Right hindlimb (tissue), 1 donor: ENCODE data around the gene TRMT1.

ENCODE experiments used
- DNase-seq: peaks from one replicate; pipeline ENCODE4 v3.0.0-alpha.2; 2018

The TRMT1 gene

DNA sequence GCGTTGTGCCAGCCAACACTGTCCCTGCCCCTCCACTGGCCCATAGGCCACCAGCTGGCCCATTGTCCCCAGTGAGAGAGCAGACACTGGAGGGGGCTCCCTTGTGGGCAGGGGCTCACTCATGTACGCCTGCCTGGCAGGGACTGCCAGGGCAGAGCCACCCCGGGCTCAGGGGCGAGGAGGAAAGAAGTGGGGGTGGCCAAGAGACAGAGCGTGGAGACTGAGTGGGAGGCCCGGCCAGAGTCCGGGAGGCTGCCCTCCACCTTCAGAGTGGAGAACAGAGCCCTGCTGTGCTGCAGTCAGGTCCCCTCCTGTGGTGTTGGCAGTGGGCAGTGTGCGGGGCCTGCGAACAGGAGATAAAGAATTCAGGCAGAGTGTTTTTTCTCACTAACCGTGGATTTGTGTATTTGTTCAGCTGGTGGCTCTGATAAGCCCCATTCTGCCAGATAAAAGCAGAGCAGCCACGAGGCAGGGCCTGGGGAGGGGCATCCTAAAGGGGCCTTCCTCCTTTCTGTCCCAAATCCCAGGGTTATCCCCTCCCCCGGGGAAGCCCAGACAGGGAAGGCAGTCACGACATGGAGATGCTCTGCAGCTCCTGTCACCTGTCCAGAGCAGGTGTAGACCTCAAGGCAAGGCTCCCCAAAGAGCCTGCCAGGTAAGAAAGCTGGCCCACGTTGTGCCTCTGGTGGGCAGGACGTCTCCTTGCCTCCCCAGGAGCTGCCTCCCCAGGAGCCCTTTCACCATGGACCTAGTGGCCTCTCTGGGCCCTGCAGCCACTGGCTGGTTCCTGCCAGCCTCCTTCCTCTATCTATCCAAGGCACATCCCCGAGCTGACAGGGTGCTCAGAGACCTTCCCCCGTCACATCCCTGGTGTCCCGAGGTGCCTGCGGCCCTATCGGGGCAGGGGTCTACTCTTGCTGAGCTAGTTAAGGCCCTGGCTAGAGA, 46.9 kb downstream of the TRMT1 start:
- DNase-seq: no peak

DNA sequence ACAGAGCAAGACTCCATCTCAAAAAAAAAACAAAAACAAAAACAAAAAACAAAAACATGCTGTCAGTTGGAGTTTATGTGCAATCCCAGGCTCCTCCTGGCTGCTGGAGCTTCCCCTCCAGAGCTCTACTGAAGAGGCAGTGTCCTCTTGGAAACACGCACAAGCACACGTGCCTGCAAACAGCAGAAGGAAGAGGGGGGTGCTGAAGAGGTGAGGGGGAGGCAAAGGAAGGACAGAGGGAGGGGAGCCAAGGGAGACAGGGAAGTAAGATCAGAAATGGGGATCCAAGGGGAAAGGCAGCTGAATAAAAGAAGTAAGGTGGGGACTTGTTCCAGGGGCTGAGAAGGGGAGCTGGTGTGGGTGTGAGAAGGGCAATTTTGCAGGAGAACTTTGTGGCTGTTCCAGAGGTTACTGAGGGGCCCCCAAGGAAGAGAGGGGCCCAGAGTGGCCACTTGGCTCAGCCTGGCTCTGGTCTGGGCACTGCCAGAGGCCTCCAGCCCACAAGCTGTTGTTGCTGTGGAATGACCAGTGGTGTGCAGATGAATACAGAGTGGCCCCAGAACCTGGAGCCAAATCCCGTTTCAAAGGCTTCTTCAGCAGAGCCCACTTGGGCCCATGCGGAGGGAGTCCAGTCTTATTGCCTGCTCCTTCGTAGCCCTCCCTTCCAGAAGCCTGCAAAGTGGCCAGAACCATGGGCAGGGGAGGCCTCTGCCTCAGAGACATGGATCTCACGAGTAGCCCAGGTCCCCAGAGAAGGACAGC, 48.3 kb downstream of the TRMT1 start:
- DNase-seq: no peak

DNA sequence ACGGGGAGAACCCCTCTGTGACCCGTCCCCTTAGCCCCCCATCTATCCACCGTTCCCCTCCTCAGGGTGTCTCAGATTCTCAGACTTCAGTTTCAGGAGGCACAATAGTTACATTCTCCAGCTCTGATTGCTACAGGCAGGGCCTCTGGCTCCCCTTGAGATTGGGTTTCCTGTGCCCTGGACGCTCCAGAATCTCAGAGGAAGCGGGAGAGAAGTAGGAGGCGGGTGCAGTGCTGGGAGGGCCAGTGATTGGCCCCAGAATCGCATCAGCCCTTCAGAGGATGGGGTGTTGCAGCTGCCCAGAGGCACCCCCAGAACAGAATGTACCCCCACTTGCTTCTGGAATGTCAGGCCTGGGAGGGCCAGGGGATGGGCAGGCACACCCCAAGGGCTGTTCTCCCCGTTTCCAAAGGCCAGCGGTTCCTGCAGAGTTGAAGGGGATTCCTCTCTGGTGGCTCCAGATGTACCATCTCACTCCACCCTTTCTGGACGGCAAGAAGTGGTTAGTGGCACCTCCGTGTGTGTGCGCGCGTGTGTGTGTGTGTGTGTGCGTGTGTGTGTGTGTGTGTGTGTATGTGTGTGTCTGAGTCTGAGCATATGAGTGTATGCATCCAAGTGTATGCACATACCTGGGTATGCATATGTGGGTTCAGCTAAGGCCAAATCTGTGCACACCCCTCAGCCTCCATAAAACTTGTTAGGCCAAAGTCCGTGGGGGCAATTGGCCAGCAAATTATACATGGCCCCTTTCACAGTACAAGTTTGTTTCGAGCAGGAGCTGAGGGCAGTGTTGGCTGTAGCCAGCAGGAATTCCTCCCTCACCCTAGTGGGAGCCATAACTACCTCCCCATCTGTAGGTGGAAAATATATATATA, 49.4 kb downstream of the TRMT1 start:
- no peak for DNase-seq

DNA sequence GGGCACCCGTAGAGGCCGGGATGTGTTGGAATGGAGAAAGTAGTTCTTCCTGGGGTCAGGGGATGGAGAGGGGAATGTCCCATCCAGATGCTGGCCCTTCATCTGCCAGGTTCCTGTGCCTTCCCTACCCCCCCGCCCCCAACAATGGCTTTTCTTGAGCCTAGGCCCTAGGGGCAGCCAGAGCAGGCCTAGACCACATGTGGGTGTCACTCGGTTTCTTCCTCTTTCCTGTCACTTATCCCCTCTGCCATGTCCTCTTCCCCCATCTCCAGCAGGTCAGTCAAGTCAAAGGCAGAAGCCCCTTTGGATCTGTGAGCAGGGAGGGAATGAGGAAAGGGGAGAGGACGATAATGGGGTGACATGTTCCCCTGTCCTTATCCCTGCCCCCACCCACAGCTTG, 50.3 kb downstream of the TRMT1 start:
- DNase-seq: no peak

DNA sequence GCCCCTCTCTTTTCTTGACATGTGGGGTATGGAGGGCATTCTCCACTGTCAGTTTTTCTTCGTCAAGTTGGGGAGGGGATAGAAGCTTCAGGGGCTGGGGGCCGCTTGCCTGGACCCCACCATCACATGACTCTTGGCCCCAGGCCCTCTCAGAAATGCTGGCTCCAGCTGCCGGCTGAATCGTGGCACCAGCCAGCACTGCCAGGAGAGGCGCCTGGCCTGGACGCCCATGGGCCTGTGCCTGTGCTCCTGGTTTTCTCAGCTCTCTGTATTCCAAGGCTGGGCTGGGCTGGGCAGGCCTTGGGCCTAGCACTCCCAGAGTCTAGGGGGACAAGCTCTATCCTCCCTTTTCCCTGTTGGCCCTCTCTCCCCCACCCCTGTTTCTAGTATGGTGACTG, 52.4 kb downstream of the TRMT1 start:
- no peak for DNase-seq

DNA sequence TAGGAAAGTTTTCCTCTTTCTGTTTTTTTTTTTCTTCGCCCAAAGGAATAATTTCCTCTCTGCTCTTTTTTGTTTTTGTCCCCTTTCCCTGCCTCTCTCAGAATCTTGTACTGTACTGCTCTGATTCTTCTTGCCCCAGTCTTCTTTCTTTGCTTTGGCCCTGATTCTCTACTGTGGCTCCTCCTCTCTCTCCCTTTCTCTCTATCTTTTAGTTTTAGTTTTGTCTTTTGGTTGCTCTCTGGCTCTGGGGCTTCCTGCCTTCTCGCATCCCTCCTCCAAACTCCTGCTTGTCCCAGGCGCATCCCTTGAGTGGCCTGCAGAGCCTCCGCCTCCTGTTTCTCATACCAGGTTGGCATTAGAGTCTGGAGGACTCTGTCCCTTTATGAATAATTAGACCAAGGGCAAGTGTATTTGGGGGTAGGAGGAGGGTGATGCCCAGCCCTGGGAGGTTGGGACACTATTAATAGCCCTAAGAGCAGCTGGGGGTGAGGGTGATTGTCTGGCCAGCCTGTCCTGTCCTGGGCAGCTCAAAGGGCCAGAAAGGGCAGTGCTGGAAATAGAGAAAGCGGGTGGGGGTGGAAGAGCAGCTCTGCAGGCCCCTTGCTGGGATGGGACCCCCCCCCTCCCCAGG, 53.0 kb downstream of the TRMT1 start:
- no peak for DNase-seq

DNA sequence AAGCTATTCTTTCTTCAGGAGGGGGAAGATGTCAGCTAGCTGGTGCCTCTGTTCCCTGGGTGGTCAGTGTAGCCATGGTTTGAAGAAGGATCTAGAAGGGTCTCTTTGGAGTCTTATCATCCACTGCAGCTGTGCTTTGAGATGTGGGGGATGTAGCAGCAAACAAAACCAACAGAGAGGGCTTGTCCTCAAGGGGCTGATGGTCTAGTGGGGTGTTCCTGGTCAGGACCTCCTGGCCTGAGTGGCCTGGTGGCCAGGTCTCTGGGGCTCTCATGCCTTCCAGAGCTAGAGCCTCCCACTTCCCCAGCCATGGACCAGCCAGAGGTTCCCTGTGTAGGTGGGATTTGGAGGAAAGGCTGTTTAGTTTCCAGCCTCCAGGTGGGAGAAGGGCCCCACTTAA, 54.2 kb downstream of the TRMT1 start:
- no peak for DNase-seq

DNA sequence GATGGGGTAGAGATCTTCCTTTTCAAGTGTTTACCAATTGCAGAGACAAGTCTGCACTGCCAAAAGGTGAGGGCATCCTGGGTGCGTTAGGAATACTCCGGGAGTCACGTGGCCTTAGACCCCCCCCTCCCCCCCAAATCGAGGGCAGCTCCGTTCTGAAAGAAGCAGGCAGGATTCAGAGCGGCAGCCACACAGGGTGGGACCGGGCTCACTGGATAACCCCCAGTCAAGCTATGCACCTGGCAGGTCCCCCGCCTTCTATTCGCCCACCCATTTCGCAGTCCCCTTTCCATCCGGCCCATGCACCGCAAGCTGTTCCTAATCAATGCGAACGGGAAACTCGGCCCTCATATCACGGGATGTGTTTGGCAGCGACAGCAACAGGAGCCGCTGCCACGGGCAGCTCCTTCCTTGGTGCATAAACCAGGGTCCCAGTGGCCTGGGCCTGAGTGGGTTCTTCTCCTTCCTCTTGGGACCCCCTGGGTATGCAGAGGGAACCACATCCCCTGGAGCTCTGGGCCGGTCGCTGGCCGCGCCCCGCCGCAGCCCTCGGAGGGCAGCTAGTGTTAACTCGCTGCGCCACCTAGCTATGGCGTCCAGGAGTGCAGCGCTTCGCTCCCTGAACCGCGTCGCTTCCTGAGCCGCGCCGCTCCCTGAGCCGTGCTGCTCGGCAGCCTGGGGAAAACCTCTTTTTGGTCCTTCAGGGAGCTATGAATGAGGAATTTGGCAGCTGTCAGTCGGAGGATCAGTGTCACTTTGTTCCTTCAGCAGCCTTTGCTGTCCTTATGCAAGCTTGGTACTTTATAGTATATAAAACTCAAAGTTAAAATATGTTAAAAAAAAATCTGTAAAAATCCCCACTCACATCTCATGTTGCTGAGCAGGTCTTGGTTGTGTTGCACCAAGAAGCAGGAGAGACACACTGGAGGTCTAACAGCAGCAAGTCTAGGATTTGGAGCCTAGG, 55.3 kb downstream of the TRMT1 start:
- DNase-seq: peak; percentile 88

DNA sequence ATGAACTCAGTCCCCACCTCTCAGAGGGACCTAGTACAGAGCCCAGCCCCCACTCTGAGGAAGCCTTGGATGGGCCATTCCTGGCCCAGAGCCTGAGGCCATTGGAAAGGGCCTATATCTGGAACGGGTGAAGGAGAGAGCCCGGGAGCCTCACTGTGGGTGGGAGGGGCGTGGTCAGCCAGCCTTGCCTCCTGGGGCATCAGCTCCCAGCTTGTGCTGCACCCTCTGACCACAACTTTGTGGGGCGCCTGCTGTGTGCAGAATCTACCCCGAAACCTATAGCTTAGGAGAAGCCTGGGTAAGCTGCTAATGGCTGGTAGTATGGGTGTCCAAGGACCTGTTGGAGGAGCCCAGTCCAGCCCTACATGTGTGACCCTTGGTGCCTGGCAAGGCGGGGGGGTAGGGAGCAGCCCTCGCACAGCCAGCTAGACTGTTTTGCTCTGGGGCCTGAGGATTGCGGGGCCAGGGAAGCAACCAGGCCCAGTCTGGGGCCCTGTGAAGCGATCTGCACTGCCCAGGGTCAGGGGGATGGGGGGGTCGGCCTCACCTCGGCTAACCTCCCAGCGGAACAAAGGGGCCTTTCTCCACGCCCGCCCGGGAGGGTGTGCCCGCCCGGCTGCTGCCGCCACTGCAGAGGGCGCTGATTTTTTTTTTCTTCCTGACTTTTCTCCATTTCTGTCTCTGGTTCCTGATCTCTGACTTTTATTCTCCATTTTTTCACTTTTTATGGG, 56.1 kb downstream of the TRMT1 start:
- peak; percentile 61 for DNase-seq

DNA sequence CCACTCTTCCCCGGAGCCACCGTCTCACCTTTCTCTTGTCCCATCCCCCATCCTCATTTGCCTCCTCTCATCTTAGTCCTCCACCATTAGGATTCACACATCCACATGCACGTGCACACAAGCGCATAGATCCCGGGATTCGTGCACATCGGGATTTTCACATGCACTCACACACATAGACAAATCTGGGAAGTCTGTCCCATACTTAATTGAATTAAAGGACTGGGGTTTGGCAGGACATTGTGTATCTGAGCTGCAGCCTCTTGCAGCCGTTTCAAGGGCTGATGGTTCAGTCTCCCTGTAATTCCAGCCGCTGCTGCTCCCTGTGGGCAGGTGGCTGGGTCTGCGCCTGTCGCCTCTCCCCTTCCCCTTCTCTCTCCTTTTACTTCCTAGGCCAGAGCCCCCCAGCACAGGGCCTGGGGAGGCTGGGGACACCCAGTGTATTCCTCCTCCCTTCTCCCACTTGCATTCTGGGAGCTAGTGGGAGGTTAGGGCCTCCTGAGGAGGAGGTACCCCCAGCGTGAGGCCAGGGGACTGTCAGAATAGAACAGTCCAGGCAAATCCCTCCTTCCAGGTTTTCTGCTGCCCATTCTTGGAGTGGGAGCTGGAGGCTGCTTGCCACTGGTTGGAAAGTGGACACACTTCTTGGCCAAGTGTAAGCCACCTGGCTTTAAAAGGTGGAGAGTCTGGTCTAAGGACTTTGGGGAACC, 57.4 kb downstream of the TRMT1 start:
- peak; percentile 76 for DNase-seq

DNA sequence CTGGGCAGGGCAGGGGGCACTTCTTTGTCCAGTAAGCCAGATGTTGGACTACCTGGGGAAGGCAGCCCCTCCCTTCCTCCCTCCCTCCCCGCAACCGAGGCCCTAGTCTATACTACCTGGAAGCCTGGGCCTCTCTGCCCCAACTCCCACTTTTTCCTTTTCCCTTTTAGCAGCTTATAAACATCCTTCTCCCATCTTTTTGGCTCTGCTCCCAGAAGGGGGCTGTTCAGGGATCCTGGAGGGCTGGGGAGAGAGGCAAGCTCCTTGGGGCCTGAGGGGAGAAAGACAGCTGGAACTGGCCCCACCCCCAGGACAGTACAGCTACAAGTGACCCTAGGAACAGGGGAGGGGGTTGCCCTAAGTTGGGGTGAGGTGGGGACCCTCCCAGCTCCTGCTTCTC, 58.8 kb downstream of the TRMT1 start:
- DNase-seq: peak; percentile 67

DNA sequence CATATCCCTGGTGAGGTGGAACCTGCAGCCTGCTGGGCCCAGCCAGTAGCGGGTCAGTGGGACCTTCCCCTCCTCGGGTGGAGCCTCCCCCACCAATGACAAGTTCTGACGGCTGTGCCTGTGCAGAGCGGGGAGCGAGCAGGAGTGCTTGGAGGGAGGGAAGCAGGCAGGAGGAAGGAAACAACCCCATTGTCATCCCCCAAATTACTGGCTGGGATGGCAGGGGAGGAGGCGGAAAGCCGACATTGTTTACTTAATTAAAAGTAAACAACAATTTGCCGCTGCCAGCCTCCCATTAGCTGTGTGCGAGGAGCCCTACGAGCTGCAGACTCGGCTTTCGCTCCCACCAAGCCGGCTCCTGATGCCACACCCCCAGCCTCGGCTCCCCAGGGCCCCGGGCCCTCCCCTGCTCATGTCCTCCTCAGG, 59.4 kb downstream of the TRMT1 start:
- DNase-seq: no peak

DNA sequence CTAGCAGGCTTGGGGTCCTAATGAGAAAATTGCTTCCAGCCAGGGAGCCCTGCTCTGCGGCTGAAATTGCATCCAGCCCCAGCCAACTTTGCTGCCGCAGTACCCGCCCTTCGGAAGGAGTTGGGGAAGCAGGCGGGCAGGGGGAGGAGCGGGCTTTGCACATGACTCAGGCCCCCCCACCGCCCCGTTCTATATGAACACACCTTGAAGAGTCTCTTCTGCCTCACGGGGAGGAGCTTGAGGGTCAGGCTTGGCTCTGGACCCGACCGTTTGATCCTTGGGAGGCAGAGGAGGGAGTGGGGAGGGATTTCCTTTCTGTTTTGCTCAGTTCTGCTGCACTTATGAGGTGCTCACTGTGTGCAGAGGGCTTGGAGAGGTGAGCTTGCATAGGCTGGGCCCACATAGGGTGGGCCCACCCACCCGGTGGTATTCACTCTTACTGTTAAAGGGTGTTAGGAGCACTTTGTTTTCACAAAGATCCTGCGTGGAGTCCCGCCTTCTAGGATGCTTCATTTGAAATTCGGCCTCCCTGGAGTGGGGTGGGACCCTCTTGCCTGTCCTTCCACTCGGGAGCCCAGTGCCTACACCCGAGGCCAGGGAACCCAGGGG, 60.4 kb downstream of the TRMT1 start:
- peak; percentile 90 for DNase-seq

DNA sequence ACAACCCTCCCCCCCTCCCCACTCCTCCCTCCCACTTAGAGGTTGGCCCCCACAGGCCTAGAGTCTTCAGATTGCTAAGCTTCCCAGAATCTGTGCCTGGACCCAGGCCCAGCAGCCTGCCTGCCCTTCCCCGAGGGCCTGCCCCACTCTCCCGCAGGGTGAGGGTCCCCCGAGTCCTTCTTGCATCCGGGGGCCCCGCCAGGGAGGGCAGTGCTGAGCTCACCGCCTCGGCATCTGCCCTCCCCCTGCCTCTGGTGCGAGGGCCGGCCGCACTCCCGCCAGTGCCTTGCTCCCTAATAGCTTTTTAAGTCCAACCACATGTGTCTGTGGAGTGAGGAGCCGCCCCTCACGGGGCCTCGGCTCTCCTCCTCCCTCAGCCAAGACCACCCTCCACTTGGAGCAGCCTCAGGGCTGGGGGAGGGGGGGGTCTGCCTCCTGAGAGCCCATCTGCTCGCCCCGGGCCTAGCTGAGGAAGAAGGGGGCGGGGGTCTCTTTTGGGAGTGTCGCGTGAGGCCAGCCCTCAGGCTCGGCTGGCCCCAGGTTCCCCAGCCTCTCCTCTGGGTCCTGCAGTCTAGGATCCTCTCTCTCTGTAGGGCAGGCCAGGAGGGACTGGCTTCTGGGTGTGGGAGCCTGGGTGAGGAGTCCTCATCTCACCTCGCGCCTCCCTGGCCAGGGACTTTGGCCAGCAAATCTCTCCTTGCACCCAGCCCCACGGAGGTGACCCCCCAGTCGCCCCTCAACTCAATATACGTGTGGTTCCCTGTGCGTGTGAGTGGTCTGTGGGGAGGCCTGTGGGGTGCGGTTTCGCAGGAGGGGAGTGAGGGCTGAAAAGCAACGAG, 61.1 kb downstream of the TRMT1 start:
- peak; percentile 93 for DNase-seq
